ENCODE measurements around the gene GCHFR. TPM values are rescaled to one million over a fixed set of nuclear protein-coding genes. Genes with fewer than 3 reads are reported as not detected.

The GCHFR gene
- total and polyA plus RNA-seq, 10 of the 15 experiments (the other 5 are each of a cell fraction or from before 2014, with no cell fraction given): 10.5 to 94.0 (median 35.3) TPM

DNA sequence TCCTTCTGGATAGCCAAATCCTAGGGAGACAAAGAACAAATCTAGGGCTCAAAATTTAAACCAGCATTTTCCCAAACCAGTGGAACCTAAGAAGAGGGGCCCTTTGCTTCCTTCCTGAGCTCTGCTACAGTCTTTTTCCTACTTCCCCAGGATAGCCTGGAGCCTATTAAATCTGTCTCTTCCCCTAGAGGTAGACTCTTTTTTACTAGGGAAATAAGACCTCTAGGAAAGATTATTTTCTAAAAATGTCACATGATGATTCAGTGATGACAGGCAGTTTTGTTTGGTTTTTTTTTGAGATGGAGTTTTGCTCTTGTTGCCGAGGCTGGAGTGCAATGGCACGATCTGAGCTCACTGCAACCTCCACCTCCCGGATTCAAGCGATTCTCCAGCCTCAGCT, 27.3 kb upstream of the GCHFR start (continued):
- TF ChIP-seq BHLHE40 (IDR thresholded peaks at IDR 0.05; ENCODE audit: borderline replicate concordance in 1 of 2, low read depth in 2 of 2, low read length in 1 of 2) (no peak), WRNIP1 (IDR thresholded peaks at IDR 0.05; ENCODE audit: borderline replicate concordance, low read depth, low read length) (no peak), NBN (IDR thresholded peaks at IDR 0.05) (no peak), RUNX3 (IDR thresholded peaks at IDR 0.05; ENCODE audit: low read length) (no peak), ZZZ3 (IDR thresholded peaks at IDR 0.05; ENCODE audit: control insufficient read depth, insufficient read length, low read depth) (no peak)
- TF ChIP-seq, protein P1, sequence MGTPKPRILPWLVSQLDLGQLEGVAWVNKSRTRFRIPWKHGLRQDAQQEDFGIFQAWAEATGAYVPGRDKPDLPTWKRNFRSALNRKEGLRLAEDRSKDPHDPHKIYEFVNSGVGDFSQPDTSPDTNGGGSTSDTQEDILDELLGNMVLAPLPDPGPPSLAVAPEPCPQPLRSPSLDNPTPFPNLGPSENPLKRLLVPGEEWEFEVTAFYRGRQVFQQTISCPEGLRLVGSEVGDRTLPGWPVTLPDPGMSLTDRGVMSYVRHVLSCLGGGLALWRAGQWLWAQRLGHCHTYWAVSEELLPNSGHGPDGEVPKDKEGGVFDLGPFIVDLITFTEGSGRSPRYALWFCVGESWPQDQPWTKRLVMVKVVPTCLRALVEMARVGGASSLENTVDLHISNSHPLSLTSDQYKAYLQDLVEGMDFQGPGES (IDR thresholded peaks at IDR 0.05): no peak
- TF ChIP-seq, protein P2, sequence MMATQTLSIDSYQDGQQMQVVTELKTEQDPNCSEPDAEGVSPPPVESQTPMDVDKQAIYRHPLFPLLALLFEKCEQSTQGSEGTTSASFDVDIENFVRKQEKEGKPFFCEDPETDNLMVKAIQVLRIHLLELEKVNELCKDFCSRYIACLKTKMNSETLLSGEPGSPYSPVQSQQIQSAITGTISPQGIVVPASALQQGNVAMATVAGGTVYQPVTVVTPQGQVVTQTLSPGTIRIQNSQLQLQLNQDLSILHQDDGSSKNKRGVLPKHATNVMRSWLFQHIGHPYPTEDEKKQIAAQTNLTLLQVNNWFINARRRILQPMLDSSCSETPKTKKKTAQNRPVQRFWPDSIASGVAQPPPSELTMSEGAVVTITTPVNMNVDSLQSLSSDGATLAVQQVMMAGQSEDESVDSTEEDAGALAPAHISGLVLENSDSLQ (IDR thresholded peaks at IDR 0.05): no peak

DNA sequence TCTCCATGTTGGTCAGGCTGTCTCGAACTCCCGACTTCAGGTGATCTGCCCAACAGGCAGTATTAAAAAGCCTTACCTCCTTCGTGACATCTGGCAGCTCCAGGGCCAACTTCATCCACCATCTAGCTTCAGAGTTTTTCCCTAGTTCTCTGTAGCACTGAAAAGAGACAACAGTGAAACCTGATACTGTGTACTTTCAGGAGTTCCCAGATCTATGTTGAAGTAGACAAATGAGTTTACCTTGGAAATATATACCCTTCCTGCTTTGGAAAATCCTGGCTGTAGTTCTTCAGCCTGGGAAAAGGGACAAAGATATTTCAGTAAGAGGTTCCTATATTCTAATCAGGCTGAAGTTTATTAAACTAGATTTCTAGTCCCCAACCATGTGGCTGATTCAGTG, 26.8 kb upstream of the GCHFR start:
- no peaks in the 10 kb centered on the region for H3K4me1 ChIP-seq (ENCODE audit: control insufficient read depth, insufficient read depth, low read length)
- 93% methylated on average over 3 of the region's 3 CpGs for WGBS (ENCODE audit: insufficient coverage, insufficient replicate concordance, low lambda C conversion rate, missing lambda C conversion rate)
- intact Hi-C loops (cut with micrococcal nuclease; ENCODE audit: unreplicated experiment) (no loop called here), in situ Hi-C loops (cut with MboI) (no loop called here)
- no peak overlapping the region for H3K4me2 ChIP-seq (ENCODE audit: control insufficient read depth, insufficient read depth)
- no peaks in the 10 kb centered on the region for H3K9me3 ChIP-seq (replicated peaks; ENCODE audit: control insufficient read depth, insufficient read depth, low read length)
- no peaks in the 10 kb centered on the region for H4K20me1 ChIP-seq (ENCODE audit: control insufficient read depth, insufficient read depth)
- ChIA-PET CTCF (interaction anchor here (0.5 kb wide), 1 partner anchor 147 kb away, joined by 4 read pairs; no protein-coding TSS in a partner anchor), SMC1A (ENCODE audit: uncharacterized antibody, unreplicated experiment) (interaction anchor here (1.4 to 3.0 kb wide), 2 partner anchors 28 to 46 kb away, joined by 4 to 9 read pairs; no protein-coding TSS in a partner anchor), RAD21 (ENCODE audit: unreplicated experiment) (no interaction called here), POLR2A (interaction anchor here (0.5 kb wide), 1 partner anchor 29 kb away, joined by 3 read pairs; no protein-coding TSS in a partner anchor)
- no peak overlapping the region for H2AFZ ChIP-seq (ENCODE audit: control insufficient read depth, low read depth, low read length)
- H3K36me3 ChIP-seq (ENCODE audit: control insufficient read depth in 2 of 2, insufficient read depth in 2 of 2, low read length in 1 of 2): peaks cover 16 to 37% of the 10 kb centered on the region in 2 experiments
- ATAC-seq (no peak), DNase-seq (ENCODE audit: low read depth, low spot score) (no peak), FAIRE-seq (no peak)
- BruUV-seq (replicated peaks): no TSS peak
- no peaks in the 10 kb centered on the region for H3K27me3 ChIP-seq (replicated peaks in 1 of 2; ENCODE audit: control insufficient read depth in 2 of 2, insufficient read depth in 2 of 2, low read length in 1 of 2)
- H3K9ac ChIP-seq (ENCODE audit: control insufficient read depth, insufficient read depth, low read length): no peak overlapping the region
- H3K27ac ChIP-seq (ENCODE audit: control insufficient read depth, insufficient read depth): no peak overlapping the region
- H3K79me2 ChIP-seq (ENCODE audit: control insufficient read depth, insufficient read depth, low read length): no peaks in the 10 kb centered on the region
- H3K4me3 ChIP-seq: no peak overlapping the region
- TF ChIP-seq SMAD5 (IDR thresholded peaks at IDR 0.05; ENCODE audit: low read depth) (no peak), ATF7 (IDR thresholded peaks at IDR 0.05; ENCODE audit: low read depth) (no peak), SIX5 (IDR thresholded peaks at IDR 0.05; ENCODE audit: low read depth, low read length, severe bottlenecking) (no peak), RELA (IDR thresholded peaks at IDR 0.05; ENCODE audit: borderline replicate concordance, partially characterized antibody) (no peak), RFX5 (IDR thresholded peaks at IDR 0.05; ENCODE audit: low read depth, low read length) (no peak), SREBF1 (IDR thresholded peaks at IDR 0.05; ENCODE audit: low read length) (no peak), MTA2 (IDR thresholded peaks at IDR 0.05; ENCODE audit: low read depth) (no peak)
- TF ChIP-seq, protein P3, sequence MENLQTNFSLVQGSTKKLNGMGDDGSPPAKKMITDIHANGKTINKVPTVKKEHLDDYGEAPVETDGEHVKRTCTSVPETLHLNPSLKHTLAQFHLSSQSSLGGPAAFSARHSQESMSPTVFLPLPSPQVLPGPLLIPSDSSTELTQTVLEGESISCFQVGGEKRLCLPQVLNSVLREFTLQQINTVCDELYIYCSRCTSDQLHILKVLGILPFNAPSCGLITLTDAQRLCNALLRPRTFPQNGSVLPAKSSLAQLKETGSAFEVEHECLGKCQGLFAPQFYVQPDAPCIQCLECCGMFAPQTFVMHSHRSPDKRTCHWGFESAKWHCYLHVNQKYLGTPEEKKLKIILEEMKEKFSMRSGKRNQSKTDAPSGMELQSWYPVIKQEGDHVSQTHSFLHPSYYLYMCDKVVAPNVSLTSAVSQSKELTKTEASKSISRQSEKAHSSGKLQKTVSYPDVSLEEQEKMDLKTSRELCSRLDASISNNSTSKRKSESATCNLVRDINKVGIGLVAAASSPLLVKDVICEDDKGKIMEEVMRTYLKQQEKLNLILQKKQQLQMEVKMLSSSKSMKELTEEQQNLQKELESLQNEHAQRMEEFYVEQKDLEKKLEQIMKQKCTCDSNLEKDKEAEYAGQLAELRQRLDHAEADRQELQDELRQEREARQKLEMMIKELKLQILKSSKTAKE (IDR thresholded peaks at IDR 0.05; ENCODE audit: low read depth, poor library complexity, severe bottlenecking): no peak
- TF ChIP-seq, protein P4, sequence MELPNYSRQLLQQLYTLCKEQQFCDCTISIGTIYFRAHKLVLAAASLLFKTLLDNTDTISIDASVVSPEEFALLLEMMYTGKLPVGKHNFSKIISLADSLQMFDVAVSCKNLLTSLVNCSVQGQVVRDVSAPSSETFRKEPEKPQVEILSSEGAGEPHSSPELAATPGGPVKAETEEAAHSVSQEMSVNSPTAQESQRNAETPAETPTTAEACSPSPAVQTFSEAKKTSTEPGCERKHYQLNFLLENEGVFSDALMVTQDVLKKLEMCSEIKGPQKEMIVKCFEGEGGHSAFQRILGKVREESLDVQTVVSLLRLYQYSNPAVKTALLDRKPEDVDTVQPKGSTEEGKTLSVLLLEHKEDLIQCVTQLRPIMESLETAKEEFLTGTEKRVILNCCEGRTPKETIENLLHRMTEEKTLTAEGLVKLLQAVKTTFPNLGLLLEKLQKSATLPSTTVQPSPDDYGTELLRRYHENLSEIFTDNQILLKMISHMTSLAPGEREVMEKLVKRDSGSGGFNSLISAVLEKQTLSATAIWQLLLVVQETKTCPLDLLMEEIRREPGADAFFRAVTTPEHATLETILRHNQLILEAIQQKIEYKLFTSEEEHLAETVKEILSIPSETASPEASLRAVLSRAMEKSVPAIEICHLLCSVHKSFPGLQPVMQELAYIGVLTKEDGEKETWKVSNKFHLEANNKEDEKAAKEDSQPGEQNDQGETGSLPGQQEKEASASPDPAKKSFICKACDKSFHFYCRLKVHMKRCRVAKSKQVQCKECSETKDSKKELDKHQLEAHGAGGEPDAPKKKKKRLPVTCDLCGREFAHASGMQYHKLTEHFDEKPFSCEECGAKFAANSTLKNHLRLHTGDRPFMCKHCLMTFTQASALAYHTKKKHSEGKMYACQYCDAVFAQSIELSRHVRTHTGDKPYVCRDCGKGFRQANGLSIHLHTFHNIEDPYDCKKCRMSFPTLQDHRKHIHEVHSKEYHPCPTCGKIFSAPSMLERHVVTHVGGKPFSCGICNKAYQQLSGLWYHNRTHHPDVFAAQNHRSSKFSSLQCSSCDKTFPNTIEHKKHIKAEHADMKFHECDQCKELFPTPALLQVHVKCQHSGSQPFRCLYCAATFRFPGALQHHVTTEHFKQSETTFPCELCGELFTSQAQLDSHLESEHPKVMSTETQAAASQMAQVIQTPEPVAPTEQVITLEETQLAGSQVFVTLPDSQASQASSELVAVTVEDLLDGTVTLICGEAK (IDR thresholded peaks at IDR 0.05; ENCODE audit: borderline replicate concordance): no peak
